ENCODE measurements around the gene DENND6B. TPM values are rescaled to one million over a fixed set of nuclear protein-coding genes. Genes with fewer than 3 reads are reported as not detected.

Gene DENND6B
- total and polyA plus RNA-seq, 2 of the 13 experiments (the other 11 are each of a cell fraction or from before 2014, with no cell fraction given): 0.95 to 3.8 TPM

GRCh38 chr22:50326956-50327710, at the start of gene DENND6B (continued):
- TF ChIP-seq FOXP4 (CRISPR knock-in tag; IDR thresholded peaks at IDR 0.05) (peak; percentile 33; the same call in 1 of the 2 replicates), SNAPC5 (CRISPR knock-in tag; IDR thresholded peaks at IDR 0.05; ENCODE audit: borderline replicate concordance) (no peak), DMAP1 (CRISPR knock-in tag; IDR thresholded peaks at IDR 0.05) (peak; percentile 54; the same call in 1 of the 2 replicates), ONECUT2 (CRISPR knock-in tag; IDR thresholded peaks at IDR 0.05) (no peak), ZNF790 (CRISPR knock-in tag; IDR thresholded peaks at IDR 0.05; ENCODE audit: borderline replicate concordance) (peak; percentile 54; the same call in 1 of the 2 replicates), ZNF17 (CRISPR knock-in tag; IDR thresholded peaks at IDR 0.05) (no peak), NONO (IDR thresholded peaks at IDR 0.05) (no peak), NONO (CRISPR knock-in tag; conservative IDR thresholded peaks at IDR 0.05) (peak; percentile 61), FOXK2 (IDR thresholded peaks at IDR 0.05) (no peak), GTF2F1 (IDR thresholded peaks at IDR 0.05; ENCODE audit: low read length) (no peak), MED13 (CRISPR knock-in tag; IDR thresholded peaks at IDR 0.05) (peak; percentile 62; the same call in 1 of the 2 replicates), ZFP62 (CRISPR knock-in tag; IDR thresholded peaks at IDR 0.05) (no peak), KDM3A (CRISPR knock-in tag; IDR thresholded peaks at IDR 0.05; ENCODE audit: low read depth) (0 out of 2 replicates have a peak, but pooled peaks have one; percentile 54), HOXA5 (CRISPR knock-in tag; IDR thresholded peaks at IDR 0.05) (peak; percentile 83; the same call in 1 of the 2 replicates), ZFP36L1 (CRISPR knock-in tag; IDR thresholded peaks at IDR 0.05) (no peak), ZNF547 (CRISPR knock-in tag; IDR thresholded peaks at IDR 0.05) (peak; percentile 84; the same call in 1 of the 2 replicates), PTBP1 (IDR thresholded peaks at IDR 0.05; ENCODE audit: low read depth, low read length, poor library complexity, severe bottlenecking) (no peak), NPAS2 (CRISPR knock-in tag; IDR thresholded peaks at IDR 0.05; ENCODE audit: borderline replicate concordance) (no peak), ZNF891 (CRISPR knock-in tag; IDR thresholded peaks at IDR 0.05) (peak; percentile 86), PITX1 (CRISPR knock-in tag; IDR thresholded peaks at IDR 0.05) (no peak), AHDC1 (CRISPR knock-in tag; IDR thresholded peaks at IDR 0.05; ENCODE audit: borderline replicate concordance) (no peak), ZNF878 (CRISPR knock-in tag; IDR thresholded peaks at IDR 0.05) (no peak), ZNF205 (CRISPR knock-in tag; IDR thresholded peaks at IDR 0.05) (peak; percentile 21; the same call in 1 of the 2 replicates), ZNF652 (CRISPR knock-in tag; IDR thresholded peaks at IDR 0.05; ENCODE audit: borderline replicate concordance, low read depth) (no peak), PRPF4 (IDR thresholded peaks at IDR 0.05; ENCODE audit: low read depth, low read length, poor library complexity, severe bottlenecking) (no peak)

Measured in HepG2 (cell line).